Astrocyte (in vitro differentiated cells and primary cell): ENCODE results near the gene TADA2A.

Source experiments
- CTCF ChIP-seq: IDR thresholded peaks from 2 replicates; pipeline ENCODE4 v1.5.1; 2011; ENCODE audit warnings: low read depth, mild to moderate bottlenecking, inconsistent platforms, low read length, moderate library complexity; ENCODE audit not compliant: insufficient read depth
- EZH2 ChIP-seq: IDR thresholded peaks from 2 replicates; pipeline ENCODE4 v1.6.1; 2012; ENCODE audit warnings: mild to moderate bottlenecking, low read length, inconsistent platforms; ENCODE audit not compliant: insufficient read depth

- TF ChIP-seq CTCF (no peak), EZH2 (no peak)
Measured at GRCh38 chr17:37359682-37360188, 47.0 kb upstream of the TADA2A start.
